ENCODE measurements around the gene COL7A1. TPM values are rescaled to one million over a fixed set of nuclear protein-coding genes. Genes with fewer than 3 reads are reported as not detected.

The COL7A1 gene
- total RNA-seq, 1 donor from 2014 or later, result 19.2 TPM

DNA sequence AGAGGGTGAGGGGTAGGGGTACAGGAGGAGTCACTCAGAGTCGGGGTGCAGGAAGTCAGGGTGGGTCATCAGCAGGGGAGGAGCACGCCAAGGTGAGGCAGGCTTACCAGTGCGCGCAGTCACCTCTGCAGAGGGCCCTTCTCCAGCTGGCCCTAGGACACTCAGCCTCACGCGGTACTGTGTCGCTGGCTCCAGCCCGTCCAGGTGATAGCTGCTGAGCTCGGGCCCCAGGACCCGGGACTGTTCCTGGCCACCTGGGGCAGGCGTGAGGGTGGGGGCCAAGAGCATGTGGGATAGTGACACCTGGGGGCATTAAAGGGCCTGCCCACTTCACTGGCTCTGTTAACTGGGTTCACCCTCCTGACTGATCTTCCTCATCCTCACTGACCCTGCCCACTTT lies 7.4 kb downstream of the COL7A1 start:
- Mint-ChIP-seq H3K4me3 (no peak overlapping the region), H3K9me3 (no peaks in the 10 kb centered on the region), H3K36me3 (no peaks in the 10 kb centered on the region), H3K27ac (no peak overlapping the region), H3K4me1 (no peaks in the 10 kb centered on the region), H3K27me3 (ENCODE audit: low read depth) (no peaks in the 10 kb centered on the region)
- no peak for TF ChIP-seq CTCF (IDR thresholded peaks at IDR 0.05; ENCODE audit: unreplicated experiment)
- DNase-seq (ENCODE audit: low spot score in 2 of 2, unreplicated experiment in 2 of 2), result no peak

GRCh38 chr3:48585411-48585810 lies 9.7 kb downstream of the COL7A1 start:
- H3K4me3 Mint-ChIP-seq, result no peak overlapping the region
- H3K36me3 Mint-ChIP-seq, result no peaks in the 10 kb centered on the region
- no peak for TF ChIP-seq CTCF (IDR thresholded peaks at IDR 0.05; ENCODE audit: unreplicated experiment)
- H3K27ac Mint-ChIP-seq, result no peak overlapping the region
- H3K9me3 Mint-ChIP-seq, result no peaks in the 10 kb centered on the region
- DNase-seq (ENCODE audit: low spot score in 2 of 2, unreplicated experiment in 2 of 2), result no peak
- no peaks in the 10 kb centered on the region for H3K27me3 Mint-ChIP-seq (ENCODE audit: low read depth)
- no peaks in the 10 kb centered on the region for H3K4me1 Mint-ChIP-seq

DNA sequence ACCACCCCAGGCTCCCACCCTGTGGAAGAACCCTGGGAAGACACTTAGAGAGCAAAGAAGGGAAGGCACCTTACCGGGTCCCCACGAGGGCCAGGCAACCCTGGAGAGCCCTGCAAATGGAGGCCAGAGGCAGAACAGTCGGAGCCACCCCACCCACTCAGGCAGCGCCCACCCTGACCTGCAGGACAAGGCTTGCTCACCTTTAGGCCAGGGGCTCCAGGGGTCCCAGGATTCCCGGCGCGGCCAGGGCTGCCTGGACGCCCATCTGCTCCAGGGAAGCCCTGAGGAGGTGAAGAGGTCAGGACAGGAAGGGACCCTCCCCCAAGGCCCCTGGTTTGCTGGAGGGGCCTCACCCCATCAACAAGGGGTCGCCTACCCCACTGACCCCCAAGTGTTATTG lies 10.3 kb downstream of the COL7A1 start:
- Mint-ChIP-seq H3K4me1 (no peaks in the 10 kb centered on the region), H3K27me3 (ENCODE audit: low read depth) (no peaks in the 10 kb centered on the region), H3K4me3 (no peak overlapping the region), H3K9me3 (no peaks in the 10 kb centered on the region), H3K27ac (no peak overlapping the region), H3K36me3 (no peaks in the 10 kb centered on the region)
- no peak for DNase-seq (ENCODE audit: low spot score in 2 of 2, unreplicated experiment in 2 of 2)
- no peak for TF ChIP-seq CTCF (IDR thresholded peaks at IDR 0.05; ENCODE audit: unreplicated experiment)

GRCh38 chr3:48581621-48582481 lies 13.3 kb downstream of the COL7A1 start:
- Mint-ChIP-seq H3K27ac (no peak overlapping the region), H3K9me3 (no peaks in the 10 kb centered on the region), H3K27me3 (ENCODE audit: low read depth) (no peaks in the 10 kb centered on the region), H3K36me3 (no peaks in the 10 kb centered on the region), H3K4me3 (no peak overlapping the region), H3K4me1 (no peaks in the 10 kb centered on the region)
- no peak for TF ChIP-seq CTCF (IDR thresholded peaks at IDR 0.05; ENCODE audit: unreplicated experiment)
- DNase-seq (ENCODE audit: low spot score in 2 of 2, unreplicated experiment in 2 of 2), result no peak

DNA sequence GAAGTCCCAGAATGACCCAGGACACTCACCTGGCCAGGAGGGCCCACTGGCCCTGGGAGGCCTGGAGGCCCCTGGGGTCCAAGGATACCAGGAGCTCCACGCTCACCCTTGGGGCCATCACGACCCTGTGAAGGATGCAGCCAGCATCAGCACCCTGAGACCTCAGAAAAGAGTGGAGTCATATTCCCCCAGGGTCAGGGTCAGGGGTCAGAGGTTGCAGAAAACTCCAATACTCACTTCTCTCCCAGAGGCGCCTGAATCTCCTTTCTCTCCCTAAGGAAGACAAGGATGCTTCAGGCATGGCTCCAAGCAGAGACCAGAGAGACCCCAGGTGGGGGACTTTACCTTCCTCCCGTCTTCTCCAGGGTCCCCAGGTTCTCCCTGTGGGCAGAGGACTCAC lies 18.5 kb downstream of the COL7A1 start:
- DNase-seq (ENCODE audit: low spot score in 2 of 2, unreplicated experiment in 2 of 2), result no peak
- H3K27ac Mint-ChIP-seq, result no peak overlapping the region
- H3K36me3 Mint-ChIP-seq, result no peaks in the 10 kb centered on the region
- H3K9me3 Mint-ChIP-seq, result no peaks in the 10 kb centered on the region
- no peaks in the 10 kb centered on the region for H3K4me1 Mint-ChIP-seq
- H3K27me3 Mint-ChIP-seq (ENCODE audit: low read depth), result no peaks in the 10 kb centered on the region
- TF ChIP-seq CTCF (IDR thresholded peaks at IDR 0.05; ENCODE audit: unreplicated experiment), result no peak
- no peak overlapping the region for H3K4me3 Mint-ChIP-seq

Measured in mesothelial cell of epicardium (in vitro differentiated cells).